GM12874 (cell line): ENCODE data around the gene SLC1A6.

ENCODE experiments used
- CTCF ChIP-seq: IDR thresholded peaks from 2 replicates; pipeline ENCODE4 v1.5.1; 2011; ENCODE audit warnings: low read depth, mild to moderate bottlenecking, control low read depth, low read length, moderate library complexity; ENCODE audit not compliant: insufficient read depth

Gene SLC1A6

GRCh38 chr19:14954071-14954655 lies 25.5 kb downstream of the SLC1A6 start:
- TF ChIP-seq CTCF = no peak

- no peak for TF ChIP-seq CTCF
Measured at GRCh38 chr19:14952767-14953166, 26.9 kb downstream of the SLC1A6 start.

- no peak for TF ChIP-seq CTCF
Measured at GRCh38 chr19:14950421-14950820, 29.2 kb downstream of the SLC1A6 start.

GRCh38 chr19:14949876-14950275 lies 29.8 kb downstream of the SLC1A6 start:
- no peak for TF ChIP-seq CTCF

- TF ChIP-seq CTCF = no peak
Measured at GRCh38 chr19:14944456-14944855, 35.2 kb downstream of the SLC1A6 start.

- TF ChIP-seq CTCF = no peak
Measured at GRCh38 chr19:14943601-14944000, 36.1 kb downstream of the SLC1A6 start.

- no peak for TF ChIP-seq CTCF
Measured at GRCh38 chr19:14941189-14941588, 38.5 kb downstream of the SLC1A6 start, which contains the start of gene OR7C2. OR7C2 (plus strand) TSS chr19:14941489; CDS start chr19:14941489, 0 bp downstream.
